ENCODE data around the gene ALDH4A1.
A peak's percentile ranks its signal among the peaks of the same experiment; 100 is the strongest.

The ALDH4A1 gene

DNA sequence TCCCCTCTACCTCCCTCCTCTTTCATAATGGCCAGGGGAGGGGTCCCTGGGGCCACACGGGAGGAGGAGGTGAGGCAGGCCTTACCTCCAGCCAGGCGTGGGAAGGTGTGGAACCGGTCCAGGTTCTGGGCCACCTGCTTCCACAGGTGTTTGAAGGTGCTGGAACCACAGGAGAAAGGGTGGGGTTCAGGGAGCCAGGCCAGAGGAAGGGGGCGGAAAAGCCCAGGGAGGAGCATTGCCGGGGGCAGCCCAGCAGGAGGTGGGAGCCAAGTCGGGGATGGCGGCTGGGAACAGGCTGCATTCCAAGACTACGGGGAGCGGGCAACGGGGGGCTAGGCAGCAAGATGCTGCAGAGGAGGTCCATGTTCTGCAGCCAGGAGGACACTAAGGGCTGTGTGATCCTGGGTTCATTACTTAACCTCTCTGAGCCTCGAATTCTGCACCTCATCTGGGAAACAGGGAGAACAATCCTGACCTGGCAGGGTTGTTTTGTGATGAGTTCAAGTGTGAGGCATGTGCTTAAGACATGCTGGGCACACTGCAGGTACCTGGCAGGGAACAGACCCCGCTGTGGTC lies 23.1 kb downstream of the ALDH4A1 start:
- H3K4me3 ChIP-seq (ENCODE audit: control insufficient read depth, low read depth, low read length): no peak overlapping the region
- TF ChIP-seq, protein P1, sequence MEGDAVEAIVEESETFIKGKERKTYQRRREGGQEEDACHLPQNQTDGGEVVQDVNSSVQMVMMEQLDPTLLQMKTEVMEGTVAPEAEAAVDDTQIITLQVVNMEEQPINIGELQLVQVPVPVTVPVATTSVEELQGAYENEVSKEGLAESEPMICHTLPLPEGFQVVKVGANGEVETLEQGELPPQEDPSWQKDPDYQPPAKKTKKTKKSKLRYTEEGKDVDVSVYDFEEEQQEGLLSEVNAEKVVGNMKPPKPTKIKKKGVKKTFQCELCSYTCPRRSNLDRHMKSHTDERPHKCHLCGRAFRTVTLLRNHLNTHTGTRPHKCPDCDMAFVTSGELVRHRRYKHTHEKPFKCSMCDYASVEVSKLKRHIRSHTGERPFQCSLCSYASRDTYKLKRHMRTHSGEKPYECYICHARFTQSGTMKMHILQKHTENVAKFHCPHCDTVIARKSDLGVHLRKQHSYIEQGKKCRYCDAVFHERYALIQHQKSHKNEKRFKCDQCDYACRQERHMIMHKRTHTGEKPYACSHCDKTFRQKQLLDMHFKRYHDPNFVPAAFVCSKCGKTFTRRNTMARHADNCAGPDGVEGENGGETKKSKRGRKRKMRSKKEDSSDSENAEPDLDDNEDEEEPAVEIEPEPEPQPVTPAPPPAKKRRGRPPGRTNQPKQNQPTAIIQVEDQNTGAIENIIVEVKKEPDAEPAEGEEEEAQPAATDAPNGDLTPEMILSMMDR (conservative IDR thresholded peaks at IDR 0.05; ENCODE audit: control insufficient read depth, insufficient read depth, low read depth, low read length): no peak
- DNase-seq (ENCODE audit: low read depth): no peak

DNA sequence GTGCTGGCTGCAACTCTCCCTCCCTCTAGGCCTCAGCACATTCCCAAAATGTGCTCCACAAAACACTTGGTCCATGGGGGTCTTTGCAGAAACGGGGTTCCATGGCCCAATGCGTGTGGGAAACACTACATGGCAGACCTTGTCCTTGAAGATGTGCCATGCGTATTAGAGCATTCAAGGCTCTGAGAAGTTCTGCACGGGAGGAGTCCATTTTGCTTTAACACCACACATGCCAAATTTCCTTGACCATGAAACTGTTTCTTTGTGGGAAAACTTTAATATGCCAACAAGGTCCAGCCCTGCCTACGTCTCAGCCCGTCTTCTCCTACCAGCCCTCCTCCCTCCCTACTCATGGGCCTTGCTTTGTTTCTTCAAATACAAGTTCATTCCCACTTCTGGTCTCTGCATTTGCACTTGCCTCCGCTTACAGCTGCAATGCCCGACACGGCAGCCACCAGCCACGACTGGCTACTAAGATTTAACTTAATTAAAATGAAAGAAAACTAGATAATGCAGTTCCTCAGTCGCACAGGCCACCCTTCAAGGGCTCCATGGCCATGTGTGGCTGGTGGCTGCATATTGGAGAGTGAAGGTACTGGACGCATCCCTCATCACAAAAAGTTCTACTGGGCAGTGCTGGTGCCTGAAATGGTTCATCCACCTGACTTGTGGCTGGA lies 23.7 kb downstream of the ALDH4A1 start:
- no peak for DNase-seq (ENCODE audit: low read depth)
- TF ChIP-seq, protein P1 (conservative IDR thresholded peaks at IDR 0.05; ENCODE audit: control insufficient read depth, insufficient read depth, low read depth, low read length): no peak
- H3K4me3 ChIP-seq (ENCODE audit: control insufficient read depth, low read depth, low read length): no peak overlapping the region

DNA sequence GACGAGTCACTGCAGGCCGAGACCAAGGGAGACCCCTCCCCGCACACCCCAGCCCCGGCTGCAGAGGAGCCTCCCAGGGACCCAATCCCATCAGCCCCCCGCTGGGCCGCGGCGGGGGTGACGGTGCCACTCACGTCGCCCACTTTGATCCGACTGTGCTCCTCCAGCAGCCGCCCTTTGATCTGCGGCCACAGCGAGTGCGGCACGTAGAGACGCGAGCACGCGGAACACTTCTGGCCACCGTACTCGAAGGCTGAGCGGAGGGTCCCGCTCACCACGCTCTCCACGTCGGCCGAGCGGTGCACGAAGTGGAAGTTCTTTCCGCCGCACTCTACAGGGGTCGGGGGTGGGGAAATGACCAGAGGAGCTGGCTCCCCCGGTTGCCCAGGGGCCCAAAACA lies 25.1 kb downstream of the ALDH4A1 start:
- H3K4me3 ChIP-seq (ENCODE audit: control insufficient read depth, low read depth, low read length): no peak overlapping the region
- TF ChIP-seq, protein P1 (conservative IDR thresholded peaks at IDR 0.05; ENCODE audit: control insufficient read depth, insufficient read depth, low read depth, low read length): no peak
- no peak for DNase-seq (ENCODE audit: low read depth)

DNA sequence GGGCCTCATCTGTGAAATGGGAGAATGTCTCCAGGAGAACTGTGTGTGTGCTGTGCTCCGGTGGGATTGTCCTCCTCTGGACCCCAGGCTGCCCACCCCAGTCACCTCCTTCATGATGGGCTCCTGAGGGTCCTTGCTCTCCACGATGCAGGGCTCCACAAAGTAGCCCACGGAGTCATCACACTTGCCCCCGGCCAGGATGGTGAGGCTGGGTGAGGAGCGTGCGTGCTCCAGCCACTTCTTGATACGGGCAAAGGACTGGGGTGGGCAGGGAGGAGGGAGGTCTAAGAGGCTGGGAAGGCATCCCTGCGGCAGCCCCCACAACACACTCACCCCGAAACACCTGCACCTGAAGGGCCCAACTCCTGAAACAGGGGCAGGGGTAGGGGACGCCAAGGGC lies 26.1 kb downstream of the ALDH4A1 start:
- TF ChIP-seq, protein P1 (conservative IDR thresholded peaks at IDR 0.05; ENCODE audit: control insufficient read depth, insufficient read depth, low read depth, low read length): no peak
- no peak for DNase-seq (ENCODE audit: low read depth)
- no peak overlapping the region for H3K4me3 ChIP-seq (ENCODE audit: control insufficient read depth, low read depth, low read length)

DNA sequence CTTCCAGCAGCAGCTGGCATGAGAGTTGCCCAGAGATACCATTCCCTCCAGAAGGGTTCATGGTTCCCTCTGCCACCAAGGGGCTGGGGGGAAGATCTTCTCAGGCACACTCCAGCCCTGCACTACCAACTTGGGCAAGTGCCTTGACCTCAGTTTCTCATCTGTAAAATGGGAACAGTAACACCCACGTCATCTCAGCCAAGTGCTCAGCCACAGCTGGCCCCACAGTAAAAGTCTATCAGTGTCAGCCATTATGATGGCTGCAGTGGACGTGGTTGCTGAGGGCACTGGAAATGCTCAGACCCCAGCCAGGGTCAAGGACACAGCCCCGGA lies 26.6 kb downstream of the ALDH4A1 start:
- TF ChIP-seq, protein P1 (conservative IDR thresholded peaks at IDR 0.05; ENCODE audit: control insufficient read depth, insufficient read depth, low read depth, low read length): no peak
- no peak overlapping the region for H3K4me3 ChIP-seq (ENCODE audit: control insufficient read depth, low read depth, low read length)
- DNase-seq (ENCODE audit: low read depth): no peak

DNA sequence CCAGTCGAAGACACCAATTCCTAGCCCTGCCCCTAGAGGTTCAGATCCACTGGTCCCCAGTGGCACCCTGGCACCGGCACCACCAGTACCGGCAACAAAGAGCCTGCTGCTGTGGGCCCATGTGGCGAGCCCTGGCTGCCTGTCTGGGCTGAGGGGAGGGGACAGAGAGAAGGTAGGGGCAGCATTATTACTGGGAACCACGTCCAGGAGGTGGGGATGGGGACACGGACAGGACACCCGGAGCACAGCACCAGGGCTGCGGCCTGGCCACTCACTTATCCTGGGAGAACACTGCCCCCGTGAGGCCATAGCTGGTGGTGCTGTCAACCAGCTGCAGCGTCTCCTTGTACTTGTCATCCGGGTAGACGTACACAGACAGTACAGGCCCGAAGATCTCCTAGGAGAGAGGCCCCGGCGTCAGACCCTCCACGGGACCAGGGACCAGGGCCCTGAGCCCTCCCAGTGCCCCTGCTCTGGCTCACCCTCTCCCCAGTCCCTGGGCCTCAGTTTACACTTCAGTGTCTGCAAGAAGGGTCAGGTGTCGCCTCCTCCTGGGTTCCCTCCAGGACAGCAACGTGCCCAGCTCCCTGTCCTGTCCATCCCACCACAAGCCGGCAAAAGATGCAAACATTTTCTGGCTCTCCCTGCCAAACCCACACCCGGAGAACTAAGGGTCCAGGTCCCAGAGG lies 27.1 kb downstream of the ALDH4A1 start:
- peak; percentile 85 for DNase-seq (ENCODE audit: low read depth)
- no peak overlapping the region for H3K4me3 ChIP-seq (ENCODE audit: control insufficient read depth, low read depth, low read length)
- TF ChIP-seq, protein P1 (conservative IDR thresholded peaks at IDR 0.05; ENCODE audit: control insufficient read depth, insufficient read depth, low read depth, low read length): peak; percentile 79
